SK-N-SH (cell line): ENCODE data around the gene ARL5A.

Experiments used
- ELF1 ChIP-seq: IDR thresholded peaks from 2 replicates; pipeline ENCODE4 v1.4.0; 2012
- GABPA ChIP-seq: IDR thresholded peaks from 2 replicates; pipeline ENCODE4 v1.4.0; 2012; ENCODE audit warnings: low read depth, mild to moderate bottlenecking
- TAF1 ChIP-seq: IDR thresholded peaks from 2 replicates; pipeline ENCODE4 v1.6.1; 2012; ENCODE audit warnings: low read depth, mild to moderate bottlenecking, low read length, moderate library complexity, borderline replicate concordance
- TF ChIP-seq, protein P1 (sequence below): fragments of 200-600 bp; sonication (generic); IDR thresholded peaks from 2 replicates; pipeline ENCODE4 v1.6.1; 2017; ENCODE audit warnings: antibody characterized with exemption, mild to moderate bottlenecking, moderate library complexity

DNA sequence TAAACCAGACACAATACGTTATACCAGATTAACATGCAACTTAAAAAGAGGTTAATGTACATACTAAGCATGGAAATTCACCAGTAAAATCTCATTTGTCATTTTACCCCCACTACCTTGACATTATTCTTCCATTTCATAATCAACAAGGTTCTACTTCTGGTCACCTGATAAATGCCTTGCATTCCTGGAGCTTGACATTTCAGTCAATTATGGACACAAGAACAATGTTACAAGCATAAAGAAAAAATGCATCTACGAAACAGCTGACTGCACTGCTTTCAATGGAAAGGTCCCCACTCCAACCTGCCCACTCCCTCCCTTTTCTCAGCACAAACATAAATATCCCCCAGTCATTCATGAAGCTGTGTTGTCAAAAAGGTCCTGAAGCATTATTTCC, 31.4 kb downstream of the ARL5A start:
- TF ChIP-seq GABPA (no peak), ELF1 (no peak), TAF1 (no peak)
- TF ChIP-seq, protein P1, sequence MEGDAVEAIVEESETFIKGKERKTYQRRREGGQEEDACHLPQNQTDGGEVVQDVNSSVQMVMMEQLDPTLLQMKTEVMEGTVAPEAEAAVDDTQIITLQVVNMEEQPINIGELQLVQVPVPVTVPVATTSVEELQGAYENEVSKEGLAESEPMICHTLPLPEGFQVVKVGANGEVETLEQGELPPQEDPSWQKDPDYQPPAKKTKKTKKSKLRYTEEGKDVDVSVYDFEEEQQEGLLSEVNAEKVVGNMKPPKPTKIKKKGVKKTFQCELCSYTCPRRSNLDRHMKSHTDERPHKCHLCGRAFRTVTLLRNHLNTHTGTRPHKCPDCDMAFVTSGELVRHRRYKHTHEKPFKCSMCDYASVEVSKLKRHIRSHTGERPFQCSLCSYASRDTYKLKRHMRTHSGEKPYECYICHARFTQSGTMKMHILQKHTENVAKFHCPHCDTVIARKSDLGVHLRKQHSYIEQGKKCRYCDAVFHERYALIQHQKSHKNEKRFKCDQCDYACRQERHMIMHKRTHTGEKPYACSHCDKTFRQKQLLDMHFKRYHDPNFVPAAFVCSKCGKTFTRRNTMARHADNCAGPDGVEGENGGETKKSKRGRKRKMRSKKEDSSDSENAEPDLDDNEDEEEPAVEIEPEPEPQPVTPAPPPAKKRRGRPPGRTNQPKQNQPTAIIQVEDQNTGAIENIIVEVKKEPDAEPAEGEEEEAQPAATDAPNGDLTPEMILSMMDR: no peak
